ENCODE measurements around the gene ISCU.

The ISCU gene

GRCh38 chr12:108581311-108582227 lies 19.2 kb downstream of the ISCU start:
- no peak for ATAC-seq
- TF ChIP-seq BACH2 (CRISPR knock-in tag; IDR thresholded peaks at IDR 0.05; ENCODE audit: borderline replicate concordance) (no peak), ZNF565 (CRISPR knock-in tag; conservative IDR thresholded peaks at IDR 0.05; ENCODE audit: low read depth) (no peak), PPARA (CRISPR knock-in tag; IDR thresholded peaks at IDR 0.05; ENCODE audit: borderline replicate concordance) (no peak), ESRRG (CRISPR knock-in tag; IDR thresholded peaks at IDR 0.05) (no peak)

DNA sequence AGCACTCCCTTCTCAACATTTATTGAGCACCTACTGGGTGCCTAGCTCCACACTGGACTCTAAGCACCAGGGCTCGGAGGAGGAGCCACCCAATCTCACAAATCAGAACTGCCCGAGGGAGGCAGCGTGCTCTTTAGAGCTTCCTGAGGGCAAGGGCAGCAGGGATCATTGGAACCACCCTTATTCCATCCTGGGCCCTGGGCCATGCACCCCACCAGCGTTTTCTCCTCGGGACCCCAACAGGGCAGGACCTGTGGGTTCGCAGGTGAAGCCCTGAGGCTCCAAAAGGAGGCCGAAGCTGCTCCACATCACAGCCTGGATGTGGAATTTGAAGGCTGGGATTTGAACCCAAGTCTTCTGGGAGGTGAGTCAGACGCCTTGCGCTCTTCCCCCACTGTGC lies 20.1 kb downstream of the ISCU start:
- TF ChIP-seq GLIS3 (CRISPR knock-in tag; IDR thresholded peaks at IDR 0.05) = no peak
- TF ChIP-seq TOX (CRISPR knock-in tag; IDR thresholded peaks at IDR 0.05; ENCODE audit: borderline replicate concordance) = no peak
- TF ChIP-seq, protein P1, sequence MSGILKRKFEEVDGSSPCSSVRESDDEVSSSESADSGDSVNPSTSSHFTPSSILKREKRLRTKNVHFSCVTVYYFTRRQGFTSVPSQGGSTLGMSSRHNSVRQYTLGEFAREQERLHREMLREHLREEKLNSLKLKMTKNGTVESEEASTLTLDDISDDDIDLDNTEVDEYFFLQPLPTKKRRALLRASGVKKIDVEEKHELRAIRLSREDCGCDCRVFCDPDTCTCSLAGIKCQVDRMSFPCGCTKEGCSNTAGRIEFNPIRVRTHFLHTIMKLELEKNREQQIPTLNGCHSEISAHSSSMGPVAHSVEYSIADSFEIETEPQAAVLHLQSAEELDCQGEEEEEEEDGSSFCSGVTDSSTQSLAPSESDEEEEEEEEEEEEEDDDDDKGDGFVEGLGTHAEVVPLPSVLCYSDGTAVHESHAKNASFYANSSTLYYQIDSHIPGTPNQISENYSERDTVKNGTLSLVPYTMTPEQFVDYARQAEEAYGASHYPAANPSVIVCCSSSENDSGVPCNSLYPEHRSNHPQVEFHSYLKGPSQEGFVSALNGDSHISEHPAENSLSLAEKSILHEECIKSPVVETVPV (CRISPR knock-in tag; IDR thresholded peaks at IDR 0.05) = no peak
- TF ChIP-seq RARB (CRISPR knock-in tag; IDR thresholded peaks at IDR 0.05) = no peak
- TF ChIP-seq ZC3H10 (CRISPR knock-in tag; IDR thresholded peaks at IDR 0.05) = no peak
- TF ChIP-seq ESRRG (CRISPR knock-in tag; IDR thresholded peaks at IDR 0.05) = no peak
- no peak for ATAC-seq

DNA sequence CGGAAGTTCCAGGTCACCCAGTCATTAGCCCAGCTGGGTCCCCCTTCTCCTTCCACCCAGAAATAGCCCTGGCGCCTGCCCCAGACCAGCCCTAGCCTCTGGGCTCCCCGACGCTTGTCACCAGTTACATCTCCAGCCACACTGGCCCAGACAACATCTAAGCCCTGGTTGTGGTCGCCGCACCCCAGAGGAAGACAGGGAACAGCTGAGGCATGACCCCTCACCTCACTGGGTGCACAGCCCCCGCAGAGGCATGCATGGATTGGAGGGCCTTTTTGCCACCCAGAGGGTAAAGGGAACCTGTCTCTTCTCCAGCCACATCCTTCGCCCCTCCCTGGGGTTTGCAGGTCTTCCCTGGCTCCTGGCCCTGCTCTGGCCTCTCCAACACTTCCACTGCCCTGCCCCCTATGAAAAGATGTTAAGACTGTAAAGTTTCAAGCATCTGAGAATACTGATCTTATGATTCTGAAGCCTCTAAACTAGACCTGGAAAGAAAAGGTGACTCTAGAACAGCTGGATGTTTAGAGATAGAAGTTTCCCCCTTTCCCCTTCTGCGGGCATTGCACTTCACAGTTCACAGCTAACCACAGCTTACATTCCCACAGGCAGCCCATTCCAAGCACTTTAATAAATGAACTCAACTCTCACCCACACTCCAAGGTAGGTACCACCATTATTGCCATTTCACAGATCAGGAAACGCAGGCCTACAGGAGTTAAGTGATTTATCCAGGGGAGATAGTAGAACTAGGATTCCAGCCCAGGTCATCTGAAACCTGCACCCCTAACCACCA lies 20.8 kb downstream of the ISCU start:
- TF ChIP-seq PPARA (CRISPR knock-in tag; IDR thresholded peaks at IDR 0.05; ENCODE audit: borderline replicate concordance) = no peak
- no peak for TF ChIP-seq TCF4 (CRISPR knock-in tag; IDR thresholded peaks at IDR 0.05; ENCODE audit: borderline replicate concordance)
- ATAC-seq = no peak; the same call in 2 of the 3 replicates

DNA sequence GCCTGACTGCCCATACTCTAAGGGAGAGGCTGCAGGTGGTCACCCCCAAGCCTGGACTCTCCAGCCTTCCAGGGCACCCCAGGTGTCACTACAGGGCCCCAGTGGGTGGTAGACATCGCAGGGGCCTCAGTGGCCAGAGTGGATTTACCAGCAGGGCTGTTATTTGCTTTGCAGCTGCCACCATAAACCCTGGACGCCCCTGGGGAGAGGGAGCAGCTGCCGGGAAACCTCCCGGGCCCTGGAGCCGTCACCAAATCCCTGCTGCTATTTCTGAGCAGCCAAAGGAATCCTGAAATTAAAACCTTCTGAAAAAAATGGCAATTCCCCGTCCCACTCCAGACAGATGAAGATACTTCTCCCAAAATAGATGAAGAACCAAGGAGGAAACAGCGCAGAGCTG lies 21.6 kb downstream of the ISCU start:
- TF ChIP-seq, protein P2, sequence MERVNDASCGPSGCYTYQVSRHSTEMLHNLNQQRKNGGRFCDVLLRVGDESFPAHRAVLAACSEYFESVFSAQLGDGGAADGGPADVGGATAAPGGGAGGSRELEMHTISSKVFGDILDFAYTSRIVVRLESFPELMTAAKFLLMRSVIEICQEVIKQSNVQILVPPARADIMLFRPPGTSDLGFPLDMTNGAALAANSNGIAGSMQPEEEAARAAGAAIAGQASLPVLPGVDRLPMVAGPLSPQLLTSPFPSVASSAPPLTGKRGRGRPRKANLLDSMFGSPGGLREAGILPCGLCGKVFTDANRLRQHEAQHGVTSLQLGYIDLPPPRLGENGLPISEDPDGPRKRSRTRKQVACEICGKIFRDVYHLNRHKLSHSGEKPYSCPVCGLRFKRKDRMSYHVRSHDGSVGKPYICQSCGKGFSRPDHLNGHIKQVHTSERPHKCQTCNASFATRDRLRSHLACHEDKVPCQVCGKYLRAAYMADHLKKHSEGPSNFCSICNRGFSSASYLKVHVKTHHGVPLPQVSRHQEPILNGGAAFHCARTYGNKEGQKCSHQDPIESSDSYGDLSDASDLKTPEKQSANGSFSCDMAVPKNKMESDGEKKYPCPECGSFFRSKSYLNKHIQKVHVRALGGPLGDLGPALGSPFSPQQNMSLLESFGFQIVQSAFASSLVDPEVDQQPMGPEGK (CRISPR knock-in tag; IDR thresholded peaks at IDR 0.05; ENCODE audit: borderline replicate concordance) = no peak
- no peak for TF ChIP-seq ESRRG (CRISPR knock-in tag; IDR thresholded peaks at IDR 0.05)
- TF ChIP-seq OSR1 (CRISPR knock-in tag; IDR thresholded peaks at IDR 0.05) = no peak
- no peak for TF ChIP-seq ZNF70 (CRISPR knock-in tag; IDR thresholded peaks at IDR 0.05)
- TF ChIP-seq ISL1 (CRISPR knock-in tag; IDR thresholded peaks at IDR 0.05) = no peak
- TF ChIP-seq ZC3H10 (CRISPR knock-in tag; IDR thresholded peaks at IDR 0.05) = no peak
- no peak for TF ChIP-seq ZNF8 (CRISPR knock-in tag; IDR thresholded peaks at IDR 0.05)
- no peak for TF ChIP-seq PPARA (CRISPR knock-in tag; IDR thresholded peaks at IDR 0.05; ENCODE audit: borderline replicate concordance)
- TF ChIP-seq CSDC2 (CRISPR knock-in tag; IDR thresholded peaks at IDR 0.05) = no peak
- no peak for TF ChIP-seq SNAI2 (CRISPR knock-in tag; IDR thresholded peaks at IDR 0.05)
- TF ChIP-seq, protein P3, sequence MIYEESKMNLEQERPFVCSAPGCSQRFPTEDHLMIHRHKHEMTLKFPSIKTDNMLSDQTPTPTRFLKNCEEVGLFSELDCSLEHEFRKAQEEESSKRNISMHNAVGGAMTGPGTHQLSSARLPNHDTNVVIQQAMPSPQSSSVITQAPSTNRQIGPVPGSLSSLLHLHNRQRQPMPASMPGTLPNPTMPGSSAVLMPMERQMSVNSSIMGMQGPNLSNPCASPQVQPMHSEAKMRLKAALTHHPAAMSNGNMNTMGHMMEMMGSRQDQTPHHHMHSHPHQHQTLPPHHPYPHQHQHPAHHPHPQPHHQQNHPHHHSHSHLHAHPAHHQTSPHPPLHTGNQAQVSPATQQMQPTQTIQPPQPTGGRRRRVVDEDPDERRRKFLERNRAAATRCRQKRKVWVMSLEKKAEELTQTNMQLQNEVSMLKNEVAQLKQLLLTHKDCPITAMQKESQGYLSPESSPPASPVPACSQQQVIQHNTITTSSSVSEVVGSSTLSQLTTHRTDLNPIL (CRISPR knock-in tag; IDR thresholded peaks at IDR 0.05; ENCODE audit: low read depth) = no peak
- no peak for TF ChIP-seq ZFP30 (CRISPR knock-in tag; IDR thresholded peaks at IDR 0.05)
- TF ChIP-seq ARNTL (CRISPR knock-in tag; IDR thresholded peaks at IDR 0.05; ENCODE audit: borderline replicate concordance, low read depth) = no peak
- no peak for TF ChIP-seq ZNF565 (CRISPR knock-in tag; conservative IDR thresholded peaks at IDR 0.05; ENCODE audit: low read depth)
- ATAC-seq = no peak

- no peak for ATAC-seq
Observed at GRCh38 chr12:108584456-108585065, 22.2 kb downstream of the ISCU start.

More at GRCh38 chr12:108584456-108585065, 22.2 kb downstream of the ISCU start:
- TF ChIP-seq ZNF565 (CRISPR knock-in tag; conservative IDR thresholded peaks at IDR 0.05; ENCODE audit: low read depth) (no peak), ZNF8 (CRISPR knock-in tag; IDR thresholded peaks at IDR 0.05) (peak; percentile 88), ZNF70 (CRISPR knock-in tag; IDR thresholded peaks at IDR 0.05) (no peak), CSDC2 (CRISPR knock-in tag; IDR thresholded peaks at IDR 0.05) (no peak)

Measured in SK-N-SH treated with all-trans-retinoic acid at 6 μM for 48 hours (cell line).